Measurements from ENCODE around the gene AP1B1.
"Not testable (repeated sequence)": the region's sequence is repeated elsewhere in the genome, so short reads cannot be mapped to it uniquely, and the experiment has no call there.

DNA sequence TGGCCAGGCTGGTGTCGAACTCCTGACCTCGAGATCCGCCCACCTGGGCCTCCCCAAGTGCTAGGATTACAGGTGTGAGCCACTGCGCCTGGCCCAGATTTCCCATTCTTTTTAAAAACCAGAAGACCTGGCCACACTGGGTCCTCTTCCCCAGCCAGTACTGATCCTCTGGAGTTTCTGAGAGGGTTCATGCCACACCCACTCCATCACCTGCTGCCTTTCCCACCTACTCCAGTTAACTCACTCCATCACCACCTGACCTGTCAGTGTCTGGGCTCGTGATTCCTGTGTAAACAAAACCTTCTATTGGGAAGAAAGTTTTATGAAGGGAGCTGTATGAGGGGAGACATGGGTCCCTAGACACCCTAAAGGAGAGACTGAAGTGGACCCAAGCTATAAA lies 30.3 kb upstream of the AP1B1 start:
- TF ChIP-seq, protein P1, sequence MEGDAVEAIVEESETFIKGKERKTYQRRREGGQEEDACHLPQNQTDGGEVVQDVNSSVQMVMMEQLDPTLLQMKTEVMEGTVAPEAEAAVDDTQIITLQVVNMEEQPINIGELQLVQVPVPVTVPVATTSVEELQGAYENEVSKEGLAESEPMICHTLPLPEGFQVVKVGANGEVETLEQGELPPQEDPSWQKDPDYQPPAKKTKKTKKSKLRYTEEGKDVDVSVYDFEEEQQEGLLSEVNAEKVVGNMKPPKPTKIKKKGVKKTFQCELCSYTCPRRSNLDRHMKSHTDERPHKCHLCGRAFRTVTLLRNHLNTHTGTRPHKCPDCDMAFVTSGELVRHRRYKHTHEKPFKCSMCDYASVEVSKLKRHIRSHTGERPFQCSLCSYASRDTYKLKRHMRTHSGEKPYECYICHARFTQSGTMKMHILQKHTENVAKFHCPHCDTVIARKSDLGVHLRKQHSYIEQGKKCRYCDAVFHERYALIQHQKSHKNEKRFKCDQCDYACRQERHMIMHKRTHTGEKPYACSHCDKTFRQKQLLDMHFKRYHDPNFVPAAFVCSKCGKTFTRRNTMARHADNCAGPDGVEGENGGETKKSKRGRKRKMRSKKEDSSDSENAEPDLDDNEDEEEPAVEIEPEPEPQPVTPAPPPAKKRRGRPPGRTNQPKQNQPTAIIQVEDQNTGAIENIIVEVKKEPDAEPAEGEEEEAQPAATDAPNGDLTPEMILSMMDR (IDR thresholded peaks at IDR 0.05): not testable (repeated sequence)
- TF ChIP-seq POLR2A (IDR thresholded peaks at IDR 0.05): not testable (repeated sequence)

Measured in esophagus squamous epithelium (tissue), 4 donors.